ENCODE results near the gene ASMTL. TPM values are rescaled to one million over a fixed set of nuclear protein-coding genes. Genes with fewer than 3 reads are reported as not detected.

The ASMTL gene
- polyA plus RNA-seq, 1 donor (not counting 4 experiments of a cell fraction or from before 2014, with no cell fraction given): 13.8 TPM

GRCh38 chrX:1354036-1355019, 98.4 kb downstream of the ASMTL start:
- Histone ChIP-seq H3K4me2 (ENCODE audit: control insufficient read depth, extremely low read depth, insufficient read depth, low read depth, low read length) (no peak overlapping the region), H3K4me3 (ENCODE audit: control insufficient read depth in 2 of 3, extremely low read depth in 1 of 3, insufficient read depth in 2 of 3, low read depth in 1 of 3, low read length in 3 of 3) (no peak overlapping the region), H3K27me3 (ENCODE audit: control insufficient read depth, extremely low read depth, insufficient read depth, low read length) (no peaks in the 10 kb centered on the region), H2AFZ (ENCODE audit: control insufficient read depth, low read length) (no peak overlapping the region), H3K9me3 (ENCODE audit: control insufficient read depth, low read depth, low read length) (no peaks in the 10 kb centered on the region), H3K27ac (ENCODE audit: control insufficient read depth, insufficient read depth, low read length) (no peak overlapping the region), H3K79me2 (ENCODE audit: control insufficient read depth, insufficient read depth, low read length) (no peaks in the 10 kb centered on the region), H4K20me1 (ENCODE audit: control insufficient read depth, extremely low read depth, insufficient read depth, low read length) (no peaks in the 10 kb centered on the region), H3K36me3 (ENCODE audit: control insufficient read depth in 2 of 2, extremely low read depth in 1 of 2, insufficient read depth in 2 of 2, low read length in 2 of 2) (no peaks in the 10 kb centered on the region), H3K9ac (ENCODE audit: control insufficient read depth, extremely low read depth, insufficient read depth, low read length) (no peak overlapping the region), H3K4me1 (ENCODE audit: control insufficient read depth, extremely low read depth, insufficient read depth, low read length) (no peaks in the 10 kb centered on the region), H3K9me1 (ENCODE audit: control insufficient read depth, extremely low read depth, insufficient read depth, low read length) (no peaks in the 10 kb centered on the region)
- dilution Hi-C loops (cut with MboI; ENCODE audit: extremely low pct_ligation_motif_present, low sequenced_read_pairs): no loop called here
- TF ChIP-seq CTCF (optimal IDR thresholded peaks at IDR 0.05 in 1 of 3, IDR thresholded peaks at IDR 0.05 in 1 of 3, conservative IDR thresholded peaks at IDR 0.05 in 1 of 3; ENCODE audit: extremely low read depth in 1 of 3, insufficient read depth in 2 of 3, low read length in 3 of 3) (no peak), EZH2 (IDR thresholded peaks at IDR 0.05; ENCODE audit: low read length) (no peak)
- FAIRE-seq: no peak
- no peak for DNase-seq (ENCODE audit: low read depth, low spot score)

Other genes starting within 250 kb of the ASMTL start
- not detected in 3 replicates for gene CRLF2, start 240.3 kb downstream of the ASMTL start, polyA plus RNA-seq
- gene CSF2RA, start 184.1 kb downstream of the ASMTL start, polyA plus RNA-seq: 0.08 to 0.15 TPM (median 0.13 TPM) in 3 replicates
- not detected in 3 replicates for gene IL3RA, start 116.1 kb downstream of the ASMTL start, polyA plus RNA-seq
- gene SLC25A6, start 60.8 kb downstream of the ASMTL start, polyA plus RNA-seq: 179 to 351 TPM (median 187 TPM) in 3 replicates
- not detected in 3 replicates for gene P2RY8, start 84.3 kb upstream of the ASMTL start, polyA plus RNA-seq
- 12.8 to 15.1 TPM (median 13.8 TPM) in 3 replicates for gene AKAP17A, start 138.7 kb upstream of the ASMTL start, polyA plus RNA-seq
- 0.08 to 0.23 TPM in 2 of 3 replicates, not detected in the other for gene ASMT, start 162.2 kb upstream of the ASMTL start, polyA plus RNA-seq